A549 (cell line): ENCODE measurements around the gene TACC2.

ENCODE experiments used
- EP300 ChIP-seq, 2 experiments: fragments of >200 bp; sonication (Bioruptor Twin); formaldehyde crosslinking; IDR thresholded peaks; 2 replicates in 1 of 2; 3 replicates in 1 of 2; pipeline ENCODE4 v1.6.1; 2016 to 2017
- ESRRA ChIP-seq: fragments of 150-350 bp; IDR thresholded peaks from 2 replicates; pipeline ENCODE4 v1.6.1; 2014; ENCODE audit warnings: mild to moderate bottlenecking, low read length, borderline replicate concordance
- FOSL2 ChIP-seq, 2 experiments: fragments of 450-650 bp in 1 of 2; fragments of >200 bp in 1 of 2; sonication (Bioruptor Twin) in 1 of 2; formaldehyde crosslinking; IDR thresholded peaks; 2 replicates each; pipeline versions ENCODE4 v1.5.0 to v1.6.1; 2016 to 2020; ENCODE audit warnings: mild to moderate bottlenecking in 1 of 2, moderate library complexity in 1 of 2
- JUN ChIP-seq, 2 experiments: fragments of >200 bp; sonication (Bioruptor Twin); formaldehyde crosslinking; IDR thresholded peaks; 2 replicates in 1 of 2; 3 replicates in 1 of 2; pipeline ENCODE4 v1.6.1; 2016 to 2017
- MYC ChIP-seq: IDR thresholded peaks from 2 replicates; pipeline ENCODE4 v1.6.1; 2012; ENCODE audit warnings: mild to moderate bottlenecking, inconsistent platforms, low read length, improper control_type of control experiment, borderline replicate concordance
- POLR2A ChIP-seq: IDR thresholded peaks from 2 replicates; pipeline ENCODE4 v1.6.1; 2012; ENCODE audit warnings: mild to moderate bottlenecking, low read length
- RAD21 ChIP-seq, 2 experiments: fragments of >200 bp in 1 of 2; sonication (Bioruptor Twin) in 1 of 2; formaldehyde crosslinking in 1 of 2; IDR thresholded peaks in 1 of 2; conservative IDR thresholded peaks in 1 of 2; 2 replicates in 1 of 2; 3 replicates in 1 of 2; pipeline ENCODE4 v1.6.1; 2012 to 2018; ENCODE audit warnings: inconsistent platforms in 1 of 2
- RNF2 ChIP-seq: fragments of 200-600 bp; sonication (generic); IDR thresholded peaks from 2 replicates; pipeline ENCODE4 v1.6.1; 2016; ENCODE audit warnings: low read depth, mild to moderate bottlenecking, antibody characterized with exemption, moderate library complexity, borderline replicate concordance
- ZC3H11A ChIP-seq: fragments of 450-650 bp; IDR thresholded peaks from 2 replicates; pipeline ENCODE4 v1.6.1; 2014; ENCODE audit warnings: antibody characterized with exemption, mild to moderate bottlenecking
- ZNF302 ChIP-seq: fragments of 250-450 bp; sonication (Bioruptor Pico); IDR thresholded peaks from 2 replicates; pipeline ENCODE4 v1.9.0; 2021; ENCODE audit warnings: inconsistent platforms, mild to moderate bottlenecking, moderate library complexity
- TF ChIP-seq, protein P1 (sequence below): fragments of >200 bp; sonication (Bioruptor Twin); formaldehyde crosslinking; IDR thresholded peaks from 3 replicates; pipeline ENCODE4 v1.5.1; 2016
- TF ChIP-seq, protein P2 (sequence below): fragments of 200-600 bp; sonication (generic); IDR thresholded peaks from 2 replicates; pipeline ENCODE4 v1.6.1; 2016; ENCODE audit warnings: antibody characterized with exemption, mild to moderate bottlenecking, moderate library complexity
- TF ChIP-seq, protein P3 (sequence below): fragments of 150-350 bp; IDR thresholded peaks from 2 replicates; pipeline ENCODE4 v1.6.1; 2014; ENCODE audit warnings: low read depth, mild to moderate bottlenecking, low read length

DNA sequence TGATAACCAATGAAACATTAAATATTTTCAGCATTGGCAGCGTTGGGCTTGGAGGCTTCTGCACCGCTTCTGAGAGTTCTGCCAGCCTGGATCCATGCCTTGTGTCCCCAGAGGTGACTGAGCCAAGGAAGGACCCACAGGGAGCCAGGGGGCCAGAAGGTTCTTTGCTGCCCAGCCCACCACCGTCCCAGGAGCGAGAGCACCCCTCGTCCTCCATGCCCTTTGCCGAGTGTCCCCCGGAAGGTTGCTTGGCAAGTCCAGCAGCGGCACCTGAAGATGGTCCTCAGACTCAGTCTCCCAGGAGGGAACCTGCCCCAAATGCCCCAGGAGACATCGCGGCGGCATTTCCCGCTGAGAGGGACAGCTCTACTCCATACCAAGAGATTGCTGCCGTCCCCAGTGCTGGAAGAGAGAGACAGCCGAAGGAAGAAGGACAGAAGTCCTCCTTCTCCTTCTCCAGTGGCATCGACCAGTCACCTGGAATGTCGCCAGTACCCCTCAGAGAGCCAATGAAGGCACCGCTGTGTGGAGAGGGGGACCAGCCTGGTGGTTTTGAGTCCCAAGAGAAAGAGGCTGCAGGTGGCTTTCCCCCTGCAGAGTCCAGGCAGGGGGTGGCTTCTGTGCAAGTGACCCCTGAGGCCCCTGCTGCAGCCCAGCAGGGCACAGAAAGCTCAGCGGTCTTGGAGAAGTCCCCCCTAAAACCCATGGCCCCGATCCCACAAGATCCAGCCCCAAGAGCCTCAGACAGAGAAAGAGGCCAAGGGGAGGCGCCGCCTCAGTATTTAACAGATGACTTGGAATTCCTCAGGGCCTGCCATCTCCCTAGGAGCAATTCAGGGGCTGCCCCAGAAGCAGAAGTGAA is 93.9 kb downstream of the TACC2 start:
- no peak for TF ChIP-seq ZC3H11A
- TF ChIP-seq POLR2A, result no peak
- TF ChIP-seq EP300 (IDR thresholded peaks at IDR 0.05), result no peak
- TF ChIP-seq, protein P1, sequence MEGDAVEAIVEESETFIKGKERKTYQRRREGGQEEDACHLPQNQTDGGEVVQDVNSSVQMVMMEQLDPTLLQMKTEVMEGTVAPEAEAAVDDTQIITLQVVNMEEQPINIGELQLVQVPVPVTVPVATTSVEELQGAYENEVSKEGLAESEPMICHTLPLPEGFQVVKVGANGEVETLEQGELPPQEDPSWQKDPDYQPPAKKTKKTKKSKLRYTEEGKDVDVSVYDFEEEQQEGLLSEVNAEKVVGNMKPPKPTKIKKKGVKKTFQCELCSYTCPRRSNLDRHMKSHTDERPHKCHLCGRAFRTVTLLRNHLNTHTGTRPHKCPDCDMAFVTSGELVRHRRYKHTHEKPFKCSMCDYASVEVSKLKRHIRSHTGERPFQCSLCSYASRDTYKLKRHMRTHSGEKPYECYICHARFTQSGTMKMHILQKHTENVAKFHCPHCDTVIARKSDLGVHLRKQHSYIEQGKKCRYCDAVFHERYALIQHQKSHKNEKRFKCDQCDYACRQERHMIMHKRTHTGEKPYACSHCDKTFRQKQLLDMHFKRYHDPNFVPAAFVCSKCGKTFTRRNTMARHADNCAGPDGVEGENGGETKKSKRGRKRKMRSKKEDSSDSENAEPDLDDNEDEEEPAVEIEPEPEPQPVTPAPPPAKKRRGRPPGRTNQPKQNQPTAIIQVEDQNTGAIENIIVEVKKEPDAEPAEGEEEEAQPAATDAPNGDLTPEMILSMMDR, result no peak
- TF ChIP-seq, protein P2, sequence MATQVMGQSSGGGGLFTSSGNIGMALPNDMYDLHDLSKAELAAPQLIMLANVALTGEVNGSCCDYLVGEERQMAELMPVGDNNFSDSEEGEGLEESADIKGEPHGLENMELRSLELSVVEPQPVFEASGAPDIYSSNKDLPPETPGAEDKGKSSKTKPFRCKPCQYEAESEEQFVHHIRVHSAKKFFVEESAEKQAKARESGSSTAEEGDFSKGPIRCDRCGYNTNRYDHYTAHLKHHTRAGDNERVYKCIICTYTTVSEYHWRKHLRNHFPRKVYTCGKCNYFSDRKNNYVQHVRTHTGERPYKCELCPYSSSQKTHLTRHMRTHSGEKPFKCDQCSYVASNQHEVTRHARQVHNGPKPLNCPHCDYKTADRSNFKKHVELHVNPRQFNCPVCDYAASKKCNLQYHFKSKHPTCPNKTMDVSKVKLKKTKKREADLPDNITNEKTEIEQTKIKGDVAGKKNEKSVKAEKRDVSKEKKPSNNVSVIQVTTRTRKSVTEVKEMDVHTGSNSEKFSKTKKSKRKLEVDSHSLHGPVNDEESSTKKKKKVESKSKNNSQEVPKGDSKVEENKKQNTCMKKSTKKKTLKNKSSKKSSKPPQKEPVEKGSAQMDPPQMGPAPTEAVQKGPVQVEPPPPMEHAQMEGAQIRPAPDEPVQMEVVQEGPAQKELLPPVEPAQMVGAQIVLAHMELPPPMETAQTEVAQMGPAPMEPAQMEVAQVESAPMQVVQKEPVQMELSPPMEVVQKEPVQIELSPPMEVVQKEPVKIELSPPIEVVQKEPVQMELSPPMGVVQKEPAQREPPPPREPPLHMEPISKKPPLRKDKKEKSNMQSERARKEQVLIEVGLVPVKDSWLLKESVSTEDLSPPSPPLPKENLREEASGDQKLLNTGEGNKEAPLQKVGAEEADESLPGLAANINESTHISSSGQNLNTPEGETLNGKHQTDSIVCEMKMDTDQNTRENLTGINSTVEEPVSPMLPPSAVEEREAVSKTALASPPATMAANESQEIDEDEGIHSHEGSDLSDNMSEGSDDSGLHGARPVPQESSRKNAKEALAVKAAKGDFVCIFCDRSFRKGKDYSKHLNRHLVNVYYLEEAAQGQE, result no peak
- no peak for TF ChIP-seq JUN (IDR thresholded peaks at IDR 0.05)
- TF ChIP-seq FOSL2 (IDR thresholded peaks at IDR 0.05), result no peak
- TF ChIP-seq FOSL2 (CRISPR knock-in tag; IDR thresholded peaks at IDR 0.05), result no peak
- TF ChIP-seq ZNF302, result no peak
- no peak for TF ChIP-seq RAD21 (conservative IDR thresholded peaks at IDR 0.05 in 1 of 2, IDR thresholded peaks at IDR 0.05 in 1 of 2)
- no peak for TF ChIP-seq RNF2
- TF ChIP-seq ESRRA, result no peak
- no peak for TF ChIP-seq MYC
- TF ChIP-seq, protein P3, sequence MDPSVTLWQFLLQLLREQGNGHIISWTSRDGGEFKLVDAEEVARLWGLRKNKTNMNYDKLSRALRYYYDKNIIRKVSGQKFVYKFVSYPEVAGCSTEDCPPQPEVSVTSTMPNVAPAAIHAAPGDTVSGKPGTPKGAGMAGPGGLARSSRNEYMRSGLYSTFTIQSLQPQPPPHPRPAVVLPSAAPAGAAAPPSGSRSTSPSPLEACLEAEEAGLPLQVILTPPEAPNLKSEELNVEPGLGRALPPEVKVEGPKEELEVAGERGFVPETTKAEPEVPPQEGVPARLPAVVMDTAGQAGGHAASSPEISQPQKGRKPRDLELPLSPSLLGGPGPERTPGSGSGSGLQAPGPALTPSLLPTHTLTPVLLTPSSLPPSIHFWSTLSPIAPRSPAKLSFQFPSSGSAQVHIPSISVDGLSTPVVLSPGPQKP, result no peak
